Fibroblast of skin of right biceps (primary cell): ENCODE data around the gene GORASP2.
"Not testable (repeated sequence)": the region's sequence is repeated elsewhere in the genome, so short reads cannot be mapped to it uniquely, and the experiment has no call there.

Experiments used
- DNase-seq: peaks from one replicate; pipeline ENCODE4 v3.0.0-alpha.2; 2013

Gene GORASP2

GRCh38 chr2:170928824-170929685, at the start of gene GORASP2:
Gene GORASP2, plus strand, starts transcription at chr2:170929253. Its CDS starts 88 bp downstream, at chr2:170929341.
- DNase-seq = peak; percentile 100

- DNase-seq = no peak
Observed at GRCh38 chr2:170881840-170882239, 47.2 kb upstream of the GORASP2 start.

GRCh38 chr2:170882758-170883157, 46.3 kb upstream of the GORASP2 start:
- no peak for DNase-seq

GRCh38 chr2:170883683-170884082, 45.4 kb upstream of the GORASP2 start:
- DNase-seq = no peak

GRCh38 chr2:170885130-170885791, 43.8 kb upstream of the GORASP2 start:
- DNase-seq = peak; percentile 42

GRCh38 chr2:170886386-170886785, 42.7 kb upstream of the GORASP2 start:
- peak; percentile 88 for DNase-seq

- DNase-seq = no peak
Observed at GRCh38 chr2:170887496-170887895, 41.6 kb upstream of the GORASP2 start.

GRCh38 chr2:170887896-170888295, 41.2 kb upstream of the GORASP2 start:
- peak; percentile 6 for DNase-seq

GRCh38 chr2:170891893-170892292, 37.2 kb upstream of the GORASP2 start:
- DNase-seq = no peak

GRCh38 chr2:170892391-170892951, 36.6 kb upstream of the GORASP2 start:
- DNase-seq = no peak

- DNase-seq = peak; percentile 21
Observed at GRCh38 chr2:170895023-170895757, 33.9 kb upstream of the GORASP2 start.

- DNase-seq = no peak
Observed at GRCh38 chr2:170896622-170897021, 32.4 kb upstream of the GORASP2 start.

- DNase-seq = no peak
Observed at GRCh38 chr2:170897108-170897507, 31.9 kb upstream of the GORASP2 start.

- no peak for DNase-seq
Observed at GRCh38 chr2:170905864-170906263, 23.2 kb upstream of the GORASP2 start.

- DNase-seq = no peak
Observed at GRCh38 chr2:170911314-170911889, 17.7 kb upstream of the GORASP2 start.

- DNase-seq = not testable (repeated sequence)
Observed at GRCh38 chr2:170914994-170915666, 13.9 kb upstream of the GORASP2 start.

- no peak for DNase-seq
Observed at GRCh38 chr2:170917219-170917913, 11.7 kb upstream of the GORASP2 start.

GRCh38 chr2:170917957-170918356, 11.1 kb upstream of the GORASP2 start:
- no peak for DNase-seq

GRCh38 chr2:170921873-170922272, 7.2 kb upstream of the GORASP2 start:
- not testable (repeated sequence) for DNase-seq

- DNase-seq = no peak
Observed at GRCh38 chr2:170922634-170923494, 6.2 kb upstream of the GORASP2 start.
